ENCODE results near the gene MEI4.
"Not testable (repeated sequence)": the region's sequence is repeated elsewhere in the genome, so short reads cannot be mapped to it uniquely, and the experiment has no call there.

MEI4 gene

GRCh38 chr6:77674211-77674610 is 21.4 kb downstream of the MEI4 start:
- DNase-seq (ENCODE audit: low read depth in 2 of 2, low spot score in 1 of 2): no peak

DNA sequence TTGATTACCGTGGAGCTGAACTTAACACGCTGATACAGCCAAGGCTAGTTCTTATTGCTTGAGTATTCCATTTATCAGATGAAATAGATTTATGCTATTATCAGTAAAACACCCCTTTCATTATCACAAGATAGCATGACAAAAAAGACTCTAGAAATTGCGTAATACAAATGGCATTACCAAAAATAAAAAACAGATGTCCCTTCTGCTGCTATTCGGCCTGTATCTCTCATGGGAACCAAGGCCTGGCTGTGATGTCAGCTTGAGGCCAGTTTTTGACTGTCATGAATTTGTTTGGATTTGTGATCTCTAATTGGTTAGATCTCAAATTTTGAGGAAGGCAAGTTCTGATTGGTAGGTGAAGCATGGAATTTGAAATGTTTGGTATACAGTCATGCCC is 25.2 kb downstream of the MEI4 start:
- DNase-seq (ENCODE audit: low read depth in 2 of 2, low spot score in 1 of 2): no peak

DNA sequence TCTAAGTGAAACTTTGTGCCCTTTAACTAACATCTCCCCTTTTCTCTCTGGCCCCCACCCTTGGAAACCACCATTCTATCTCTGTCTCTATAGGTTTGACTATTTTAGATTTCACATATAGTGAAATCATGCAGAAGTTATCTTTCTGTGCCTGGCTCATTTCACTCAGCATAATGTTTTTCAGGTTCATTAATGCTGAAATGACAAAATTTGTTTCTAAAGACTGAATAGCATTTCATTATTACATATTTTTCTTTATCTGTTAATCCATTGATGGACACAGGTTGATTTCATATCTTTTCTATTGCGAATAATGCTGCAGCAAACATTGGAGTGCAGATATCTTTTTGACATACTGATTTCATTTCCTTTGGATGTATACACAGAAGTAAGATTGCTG is 30.7 kb downstream of the MEI4 start:
- no peak for DNase-seq (ENCODE audit: low read depth in 2 of 2, low spot score in 1 of 2)

GRCh38 chr6:77686931-77687330 is 34.1 kb downstream of the MEI4 start:
- no peak for DNase-seq (ENCODE audit: low read depth in 2 of 2, low spot score in 1 of 2)

GRCh38 chr6:77688649-77689048 is 35.8 kb downstream of the MEI4 start:
- no peak for DNase-seq (ENCODE audit: low read depth in 2 of 2, low spot score in 1 of 2)

DNA sequence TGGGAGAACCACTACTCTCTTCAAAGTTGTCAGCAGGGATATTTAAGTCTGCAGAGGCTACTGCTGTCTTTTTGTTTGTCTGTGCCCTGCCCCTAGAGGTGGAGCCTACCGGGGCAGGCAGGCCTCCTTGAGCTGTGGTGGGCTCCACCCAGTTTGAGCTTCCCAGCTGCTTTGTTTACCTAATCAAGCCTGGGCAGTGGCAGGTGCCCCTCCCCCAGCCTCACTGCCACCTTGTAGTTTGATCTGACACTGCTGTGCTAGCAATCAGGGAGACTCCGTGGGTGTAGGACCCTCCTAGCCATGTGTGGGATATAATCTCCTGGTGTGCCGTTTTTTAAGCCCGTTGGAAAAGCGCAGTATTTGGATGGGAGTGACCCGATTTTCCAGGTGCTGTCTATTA is 47.3 kb downstream of the MEI4 start:
- DNase-seq (ENCODE audit: low read depth in 2 of 2, low spot score in 1 of 2): not testable (repeated sequence)

GRCh38 chr6:77707603-77708002 is 54.8 kb downstream of the MEI4 start:
- DNase-seq (ENCODE audit: low read depth in 2 of 2, low spot score in 1 of 2): no peak

GRCh38 chr6:77715588-77715987 is 62.7 kb downstream of the MEI4 start:
- no peak for DNase-seq (ENCODE audit: low read depth in 2 of 2, low spot score in 1 of 2)

DNA sequence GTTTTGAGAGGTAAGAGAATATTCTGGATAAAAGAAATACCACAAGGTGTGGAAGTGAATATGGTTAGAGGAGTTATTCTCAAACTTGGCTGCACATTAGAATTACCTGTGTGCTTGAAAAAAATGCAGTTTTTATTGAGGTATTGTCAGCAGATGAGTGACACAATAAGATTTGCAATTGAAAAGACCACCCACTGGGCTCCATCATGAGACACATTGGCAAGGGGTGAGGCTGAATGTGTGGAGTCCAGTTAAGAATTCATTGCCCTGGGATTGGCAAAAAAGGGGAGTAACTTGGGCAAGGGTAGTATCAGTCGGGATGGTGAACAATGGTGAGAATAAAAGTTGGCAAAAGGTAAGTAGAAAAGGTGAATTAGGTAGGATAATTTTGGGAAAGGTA is 63.5 kb downstream of the MEI4 start:
- DNase-seq (ENCODE audit: low read depth in 2 of 2, low spot score in 1 of 2): no peak

GRCh38 chr6:77736010-77736409 is 83.2 kb downstream of the MEI4 start:
- not testable (repeated sequence) for DNase-seq (ENCODE audit: low read depth in 2 of 2, low spot score in 1 of 2)

DNA sequence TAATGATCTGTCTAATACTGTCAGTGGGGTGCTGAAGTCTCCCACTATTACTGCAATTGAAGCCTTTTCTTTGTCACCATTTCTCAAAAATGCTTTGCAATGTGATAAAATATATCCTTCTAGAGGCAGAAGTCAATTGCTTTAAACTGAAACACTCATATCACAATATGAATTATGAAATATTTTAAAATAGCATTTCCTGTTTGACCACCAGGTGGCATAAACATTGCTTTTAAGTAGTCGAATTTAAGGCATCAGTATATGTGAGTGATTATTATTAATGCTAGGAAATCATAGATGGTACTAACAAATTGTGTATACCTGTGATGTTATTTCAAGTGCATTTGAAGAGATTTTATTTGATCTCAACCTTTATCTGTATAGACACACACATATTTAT is 87.5 kb downstream of the MEI4 start:
- DNase-seq (ENCODE audit: low read depth in 2 of 2, low spot score in 1 of 2): no peak

DNA sequence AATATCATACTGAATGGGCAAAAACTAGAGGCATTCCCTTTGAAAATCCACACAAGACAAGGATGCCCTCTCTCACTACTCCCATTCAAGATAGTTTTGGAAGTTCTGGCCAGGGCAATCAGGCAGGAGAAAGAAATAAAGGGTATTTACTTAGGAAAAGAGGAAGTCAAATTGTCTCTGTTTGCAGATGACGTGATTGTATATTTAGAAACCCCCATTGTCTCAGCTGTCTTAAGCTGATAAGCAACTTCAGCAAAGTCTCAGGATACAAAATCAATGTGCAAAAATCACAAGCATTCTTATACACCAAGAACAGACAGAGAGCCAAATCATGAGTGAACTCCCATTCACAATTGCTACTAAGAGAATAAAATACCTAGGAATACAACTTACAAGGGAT is 99.3 kb downstream of the MEI4 start:
- DNase-seq (ENCODE audit: low read depth in 2 of 2, low spot score in 1 of 2): not testable (repeated sequence)

DNA sequence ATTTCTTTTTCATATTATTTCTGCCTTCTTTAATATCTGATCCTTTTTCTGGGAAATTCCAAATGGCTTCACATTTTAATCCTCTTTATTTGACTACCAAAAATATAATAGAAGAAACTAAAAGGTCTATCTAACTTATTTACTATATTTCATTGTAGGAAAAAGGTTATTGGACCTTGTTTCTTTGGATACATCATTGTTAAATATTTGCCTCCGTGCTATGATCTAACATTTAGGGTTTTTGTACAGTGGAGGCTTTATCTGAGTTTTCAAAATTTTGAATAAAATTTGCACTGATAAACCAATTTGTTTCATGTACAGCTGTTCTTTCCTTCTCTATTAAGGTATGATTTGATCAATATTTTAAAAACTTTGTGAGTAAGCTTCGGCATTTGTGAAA is 109.5 kb downstream of the MEI4 start:
- no peak for DNase-seq (ENCODE audit: low read depth in 2 of 2, low spot score in 1 of 2)

GRCh38 chr6:77763124-77763523 is 110.3 kb downstream of the MEI4 start:
- DNase-seq (ENCODE audit: low read depth in 2 of 2, low spot score in 1 of 2): no peak

- no peak for DNase-seq (ENCODE audit: low read depth in 2 of 2, low spot score in 1 of 2)
Measured at GRCh38 chr6:77764364-77764763, 111.5 kb downstream of the MEI4 start.

DNA sequence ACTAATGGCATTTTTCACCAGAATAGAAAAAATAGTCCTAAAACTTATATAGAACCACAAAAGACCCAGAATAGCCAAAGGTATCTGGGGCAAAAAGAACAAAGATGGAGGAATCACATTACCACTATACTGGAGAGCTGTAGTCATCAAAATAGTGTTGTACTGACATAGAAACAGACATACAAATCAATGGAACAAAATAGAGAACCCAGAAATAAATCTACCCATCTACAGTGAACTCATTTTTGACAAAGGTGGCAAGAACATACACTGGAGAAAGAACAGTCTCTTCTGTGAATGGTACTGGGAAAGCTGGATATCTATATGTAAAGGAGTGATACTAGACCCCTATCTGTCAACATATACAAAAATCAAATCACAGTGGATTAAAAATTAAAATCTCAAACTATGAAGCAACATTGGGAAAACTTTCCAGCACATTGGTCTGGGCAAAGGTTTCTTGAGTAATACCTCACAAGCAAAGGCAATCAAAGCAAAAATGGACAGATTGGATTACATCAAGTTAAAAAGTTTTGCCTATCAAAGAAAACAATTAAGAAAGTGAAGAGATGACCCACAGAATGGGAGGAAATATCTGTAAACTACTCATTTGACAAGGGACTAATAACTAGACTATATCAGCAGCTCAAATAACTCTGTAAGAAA is 120.5 kb downstream of the MEI4 start:
- no peak for DNase-seq (ENCODE audit: low read depth in 2 of 2, low spot score in 1 of 2)

GRCh38 chr6:77774457-77774856 is 121.6 kb downstream of the MEI4 start:
- DNase-seq (ENCODE audit: low read depth in 2 of 2, low spot score in 1 of 2): no peak

DNA sequence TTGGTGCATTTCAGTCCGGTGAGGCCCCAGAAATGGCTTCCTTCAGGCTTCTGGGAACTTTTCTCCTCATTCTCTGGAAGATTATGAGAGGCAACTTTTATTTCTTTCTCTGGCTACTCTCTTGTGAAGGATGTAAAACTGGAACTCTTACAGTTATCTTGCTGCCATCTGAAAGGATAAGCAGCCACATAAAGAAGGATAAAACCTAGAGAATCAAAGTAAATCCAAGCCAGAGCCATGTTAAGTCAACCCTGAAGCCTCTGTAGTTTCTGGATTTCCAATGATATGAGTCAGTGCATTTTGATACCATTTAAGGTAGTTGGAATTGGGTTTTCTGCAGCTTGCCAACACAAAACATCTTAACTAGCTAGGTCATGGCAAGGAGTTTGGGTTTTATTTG is 123.6 kb downstream of the MEI4 start:
- DNase-seq (ENCODE audit: low read depth in 2 of 2, low spot score in 1 of 2): no peak

DNA sequence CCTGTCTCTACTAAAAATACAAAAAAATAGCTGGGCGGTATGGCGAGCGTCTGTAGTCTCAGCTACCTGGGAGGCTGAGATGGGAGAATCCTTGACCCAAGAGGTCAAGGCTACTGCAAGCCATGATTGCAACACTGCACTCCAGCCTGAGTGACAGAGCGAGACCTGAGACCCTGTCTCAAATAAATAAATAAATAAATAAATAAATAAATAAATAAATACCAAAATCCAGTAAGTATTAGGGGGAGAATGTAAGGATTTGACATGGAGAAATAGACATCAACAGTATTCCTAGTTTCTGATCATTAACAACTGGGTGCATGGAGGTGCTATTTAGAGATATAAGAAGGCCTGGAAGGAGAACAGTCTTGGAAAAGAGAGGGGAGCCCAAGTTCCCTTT is 125.7 kb downstream of the MEI4 start:
- DNase-seq (ENCODE audit: low read depth in 2 of 2, low spot score in 1 of 2): no peak

DNA sequence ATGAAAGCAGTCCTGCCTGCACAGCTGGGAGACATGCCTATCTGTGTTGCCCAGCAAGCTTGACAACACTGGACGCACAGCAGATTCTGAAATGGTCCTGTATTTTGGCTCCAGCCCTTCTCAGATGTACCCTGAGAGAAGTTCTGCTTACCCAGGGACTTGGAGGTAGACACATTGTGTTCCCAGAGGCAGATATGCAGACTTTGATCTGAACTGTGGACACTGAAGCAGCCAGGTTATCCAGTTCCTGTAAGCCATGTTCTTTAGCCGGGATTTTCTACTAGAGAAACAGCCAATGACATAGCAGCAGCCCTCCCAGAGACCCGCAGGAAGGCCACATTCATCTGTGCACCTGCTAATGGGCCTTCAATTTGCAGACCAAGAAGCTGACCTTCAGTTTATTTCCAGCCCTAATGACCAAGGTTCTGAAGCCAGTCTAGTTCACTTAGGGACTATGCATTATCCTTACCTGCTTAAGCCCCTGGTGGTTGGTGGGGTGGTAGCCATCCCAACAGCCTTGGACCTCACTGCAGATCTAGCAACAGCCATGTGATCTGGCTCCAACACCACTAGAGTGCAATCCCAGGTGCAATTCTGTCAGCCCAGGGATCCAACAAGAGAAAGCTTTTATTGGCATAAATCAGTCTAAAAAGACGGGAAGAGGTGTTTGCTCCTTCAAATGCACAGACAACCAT is 134.2 kb downstream of the MEI4 start:
- DNase-seq (ENCODE audit: low read depth in 2 of 2, low spot score in 1 of 2): no peak

- DNase-seq (ENCODE audit: low read depth in 2 of 2, low spot score in 1 of 2): no peak
Measured at GRCh38 chr6:77796824-77797809, 144.3 kb downstream of the MEI4 start.

- no peak for DNase-seq (ENCODE audit: low read depth in 2 of 2, low spot score in 1 of 2)
Measured at GRCh38 chr6:77812304-77812703, 159.5 kb downstream of the MEI4 start.
